G401.6 (cell line): ENCODE results near the gene QTRT2.
A peak's percentile ranks its signal among the peaks of the same experiment; 100 is the strongest.

Experiments used
- FAIRE-seq: peaks from 2 replicates; lab custom pipeline; 2012; peaks lifted over from hg19 to GRCh38; lab: Jason Lieb, UNC

QTRT2 gene

GRCh38 chr3:114056130-114057010, at the start of gene QTRT2, which contains the start of gene CCDC191:
Gene QTRT2, plus strand, starts transcription at chr3:114056737. Its CDS starts 8,521 bp downstream, at chr3:114065258.
Gene CCDC191, minus strand, starts transcription at chr3:114056526. Its CDS starts 60 bp downstream, at chr3:114056466.
- peak; percentile 98 for FAIRE-seq

DNA sequence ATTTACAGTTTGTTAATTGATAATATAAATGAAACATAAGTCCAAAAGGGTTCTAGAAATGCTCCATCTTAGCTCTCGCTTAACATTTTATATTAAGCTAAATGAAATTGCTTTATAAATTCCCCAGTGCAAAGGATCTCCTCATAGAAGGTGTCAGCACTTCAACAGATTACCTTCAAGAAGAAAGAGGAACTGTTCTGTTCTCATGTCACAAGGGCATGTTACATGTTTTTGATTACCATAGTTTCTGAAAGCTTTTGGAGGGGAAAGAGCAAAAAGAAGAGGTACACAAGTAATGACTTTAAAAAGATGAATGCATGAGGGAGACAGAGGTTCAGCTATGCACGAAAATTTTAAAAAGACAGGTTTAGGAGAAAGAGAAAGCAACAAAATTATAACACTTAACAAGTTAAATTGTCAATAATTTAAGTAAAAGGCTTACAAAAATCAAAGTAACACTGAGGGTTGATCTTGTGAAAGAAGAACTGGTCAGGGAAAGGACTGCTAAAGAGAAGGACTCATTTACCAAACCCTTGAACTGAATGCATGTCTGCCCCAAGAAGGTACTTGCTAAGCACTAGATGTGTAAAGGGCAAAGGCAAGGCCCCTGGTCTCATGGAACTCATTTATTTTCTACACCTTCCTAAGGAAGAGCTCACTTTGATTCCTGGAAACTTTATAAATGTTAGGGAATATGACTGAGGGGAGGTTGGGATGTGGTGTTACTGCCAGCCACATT, 45.3 kb upstream of the QTRT2 start:
- no peak for FAIRE-seq

DNA sequence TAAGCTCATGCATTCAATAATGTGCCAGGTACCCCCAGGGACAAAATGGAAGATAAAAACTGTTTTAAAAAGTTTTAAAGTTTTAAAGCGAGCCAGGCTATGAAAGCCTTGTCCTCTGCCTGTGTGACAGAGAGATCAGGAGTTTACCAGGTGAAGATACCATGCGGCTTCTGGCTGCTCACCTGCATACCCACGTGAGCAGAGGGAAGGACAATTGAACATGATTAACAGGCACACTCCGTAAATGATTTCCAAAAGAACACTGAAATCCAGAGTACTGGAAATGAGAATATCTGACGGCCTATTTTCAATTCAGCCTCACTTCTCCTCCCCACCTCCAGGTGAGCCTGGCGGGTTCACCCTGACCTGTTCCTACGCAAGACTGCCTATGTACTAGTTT, 42.3 kb upstream of the QTRT2 start:
- FAIRE-seq: no peak

- no peak for FAIRE-seq
Observed at GRCh38 chr3:114019486-114019885, 37.1 kb upstream of the QTRT2 start.

DNA sequence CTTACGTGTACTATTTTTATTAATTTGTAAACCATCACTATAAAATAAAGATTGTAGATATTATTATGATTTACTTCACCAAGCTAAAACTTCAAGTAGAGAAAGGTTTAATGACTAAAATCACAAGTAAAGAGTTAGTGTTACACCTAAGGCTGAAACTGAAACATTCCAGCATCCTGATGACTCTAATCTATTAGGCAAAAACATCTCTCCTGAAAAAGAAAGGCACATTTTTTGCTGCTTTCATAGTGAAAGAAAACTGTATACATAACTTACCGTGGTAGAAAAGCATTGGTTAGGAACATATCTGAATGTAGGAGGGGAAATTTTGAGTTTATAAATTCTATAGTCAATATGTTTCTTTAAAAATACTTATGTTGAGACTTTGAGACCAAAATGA, 35.6 kb upstream of the QTRT2 start:
- no peak for FAIRE-seq

GRCh38 chr3:114022145-114022802, 34.3 kb upstream of the QTRT2 start:
- no peak for FAIRE-seq

DNA sequence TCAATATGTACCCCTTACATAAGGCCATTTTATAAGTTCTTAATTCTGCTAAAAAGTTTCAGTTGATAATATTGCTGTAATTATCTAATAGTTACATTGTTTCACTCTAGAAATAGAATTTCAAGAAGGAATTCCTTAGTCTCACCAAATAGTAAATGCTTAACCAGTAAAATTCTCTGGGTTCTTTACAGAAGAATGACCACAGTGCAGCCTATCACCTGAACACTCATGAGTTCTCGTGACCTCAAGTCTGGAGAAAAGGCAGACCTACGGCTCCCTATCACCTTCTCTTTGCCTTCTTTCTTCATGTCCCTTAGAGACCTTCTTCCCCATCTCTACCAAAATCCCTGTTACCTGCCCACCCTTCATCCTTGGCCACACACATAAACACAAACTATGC, 31.1 kb upstream of the QTRT2 start:
- FAIRE-seq: no peak

DNA sequence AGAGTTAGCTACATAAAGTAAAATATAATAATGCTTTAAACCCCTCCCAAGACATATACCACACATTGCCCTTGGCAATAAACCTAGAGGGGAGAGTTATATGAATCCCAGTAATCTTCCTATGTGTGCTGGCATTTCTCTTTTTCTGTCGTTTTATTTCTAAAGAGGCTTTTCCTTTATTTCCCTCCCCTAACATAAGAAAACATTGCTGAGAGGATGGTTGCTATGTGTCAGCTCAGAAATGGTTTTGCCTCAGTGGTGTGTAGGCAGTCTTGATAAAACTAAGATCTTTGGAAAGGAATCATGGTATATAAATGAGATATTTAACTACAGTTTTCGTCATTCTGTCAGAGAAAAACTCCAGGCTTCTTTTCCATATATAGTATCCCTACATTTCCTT, 30.2 kb upstream of the QTRT2 start:
- no peak for FAIRE-seq

DNA sequence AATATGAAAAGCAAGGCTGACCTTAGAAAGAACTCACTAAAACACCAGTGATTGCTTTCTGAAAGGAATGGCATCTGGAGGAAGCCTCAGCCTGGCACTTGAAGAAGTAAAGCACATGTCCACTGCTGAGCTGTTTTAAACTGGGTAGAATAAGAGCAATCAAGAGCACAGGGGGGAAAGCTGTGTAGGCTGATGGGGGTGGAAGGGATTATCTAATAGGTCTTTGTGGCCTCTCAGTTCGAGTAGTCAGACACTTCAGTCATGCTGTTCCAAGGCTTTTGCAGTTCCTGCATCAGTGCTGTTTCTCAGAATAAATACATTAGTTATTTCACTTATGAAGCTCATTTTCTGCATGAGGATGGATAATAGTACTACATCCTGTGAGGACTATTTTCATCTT, 22.8 kb upstream of the QTRT2 start:
- no peak for FAIRE-seq

DNA sequence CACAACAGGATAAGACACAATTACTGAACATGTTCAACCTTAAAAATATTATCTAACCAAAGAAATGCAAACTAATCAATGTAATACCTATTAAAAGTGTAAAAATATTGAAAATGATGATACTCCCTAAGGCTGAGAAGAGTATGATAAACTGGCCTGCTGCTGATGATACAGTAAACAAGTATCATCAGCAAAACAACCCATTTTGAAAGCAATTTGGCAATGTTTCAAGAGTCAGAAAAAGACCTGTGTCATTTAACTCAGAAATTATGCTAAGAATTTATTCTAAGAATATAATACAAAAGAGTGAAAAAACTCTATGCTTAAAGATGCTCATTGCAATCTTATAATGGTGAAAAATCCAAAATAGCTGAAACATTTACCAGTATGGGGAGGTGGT, 22.3 kb upstream of the QTRT2 start:
- no peak for FAIRE-seq

DNA sequence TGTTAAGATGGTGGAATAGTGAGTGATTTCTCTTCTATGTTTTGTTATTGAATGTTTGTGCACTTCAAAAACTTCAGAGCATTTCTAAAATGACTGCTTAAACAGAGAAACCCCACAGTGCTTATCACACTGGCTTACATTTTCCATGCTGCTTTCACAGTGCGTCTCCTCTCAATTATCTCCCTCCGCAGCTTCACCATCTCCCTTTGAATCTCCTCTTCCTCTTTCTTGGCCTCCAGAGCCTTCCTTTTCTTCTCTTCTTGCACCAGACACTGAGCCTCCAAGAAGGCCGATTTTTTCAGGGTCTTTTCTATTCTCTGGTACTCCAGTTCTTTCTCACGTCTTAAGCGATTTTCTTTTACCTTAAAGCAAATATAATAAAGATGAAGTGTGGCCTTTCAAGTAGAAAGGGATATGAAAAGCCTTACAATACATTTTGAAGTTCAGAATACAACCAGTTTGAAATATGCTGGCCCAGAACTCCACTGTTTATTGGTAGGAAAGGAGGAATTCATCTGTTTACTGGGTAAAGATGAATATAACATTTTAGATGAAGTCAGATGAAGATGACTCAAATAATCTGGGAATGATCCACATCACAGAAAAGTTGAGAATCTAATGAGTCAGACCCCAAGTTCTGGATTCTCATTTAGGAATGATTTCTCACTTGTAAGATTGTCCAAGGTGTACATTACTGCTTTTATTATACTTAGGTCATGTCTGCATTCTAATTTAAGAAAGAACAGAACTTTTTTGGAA, 21.6 kb upstream of the QTRT2 start:
- FAIRE-seq: no peak

DNA sequence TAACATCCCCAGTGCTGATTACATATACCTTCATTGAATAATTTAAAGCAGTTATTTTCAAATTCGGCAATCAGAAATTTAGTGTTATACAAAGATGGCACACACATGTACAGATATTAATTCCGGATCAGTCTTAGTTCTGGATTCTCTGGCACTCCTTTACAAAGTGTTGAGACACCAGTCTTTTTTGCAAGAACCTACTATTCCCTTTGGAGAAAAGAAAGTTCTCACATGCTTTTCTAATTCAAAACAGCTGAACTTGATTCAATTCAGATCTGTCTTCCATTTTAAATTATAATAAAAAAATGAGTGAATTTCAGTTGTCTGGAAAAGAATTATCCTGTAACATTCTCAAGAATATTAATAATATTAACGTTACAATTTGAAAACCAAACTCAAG, 20.6 kb upstream of the QTRT2 start:
- no peak for FAIRE-seq

DNA sequence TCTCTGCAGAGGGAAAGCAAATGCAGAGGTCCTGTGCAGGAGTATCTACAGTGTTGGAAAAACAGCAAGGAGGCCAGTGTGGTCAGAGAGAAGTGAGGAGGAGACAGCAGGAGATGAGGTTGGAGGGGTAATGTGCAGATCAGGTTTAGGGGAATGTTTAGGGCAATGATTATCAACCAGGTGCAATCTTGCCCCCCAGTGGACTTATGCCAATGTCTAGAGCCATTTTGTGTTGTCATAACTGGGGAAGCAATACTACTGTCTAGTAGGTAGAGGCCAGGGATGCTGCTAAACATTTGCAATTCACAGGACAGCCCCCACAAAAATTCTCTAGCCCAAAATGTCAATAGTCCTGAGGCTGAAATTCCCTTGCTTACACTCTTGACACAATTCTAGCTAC, 13.3 kb upstream of the QTRT2 start:
- FAIRE-seq: no peak

- no peak for FAIRE-seq
Observed at GRCh38 chr3:114052216-114052615, 4.3 kb upstream of the QTRT2 start.

- no peak for FAIRE-seq
Observed at GRCh38 chr3:114057011-114057347, 442 bp downstream of the QTRT2 start.

- no peak for FAIRE-seq
Observed at GRCh38 chr3:114058646-114059045, 2.1 kb downstream of the QTRT2 start.

DNA sequence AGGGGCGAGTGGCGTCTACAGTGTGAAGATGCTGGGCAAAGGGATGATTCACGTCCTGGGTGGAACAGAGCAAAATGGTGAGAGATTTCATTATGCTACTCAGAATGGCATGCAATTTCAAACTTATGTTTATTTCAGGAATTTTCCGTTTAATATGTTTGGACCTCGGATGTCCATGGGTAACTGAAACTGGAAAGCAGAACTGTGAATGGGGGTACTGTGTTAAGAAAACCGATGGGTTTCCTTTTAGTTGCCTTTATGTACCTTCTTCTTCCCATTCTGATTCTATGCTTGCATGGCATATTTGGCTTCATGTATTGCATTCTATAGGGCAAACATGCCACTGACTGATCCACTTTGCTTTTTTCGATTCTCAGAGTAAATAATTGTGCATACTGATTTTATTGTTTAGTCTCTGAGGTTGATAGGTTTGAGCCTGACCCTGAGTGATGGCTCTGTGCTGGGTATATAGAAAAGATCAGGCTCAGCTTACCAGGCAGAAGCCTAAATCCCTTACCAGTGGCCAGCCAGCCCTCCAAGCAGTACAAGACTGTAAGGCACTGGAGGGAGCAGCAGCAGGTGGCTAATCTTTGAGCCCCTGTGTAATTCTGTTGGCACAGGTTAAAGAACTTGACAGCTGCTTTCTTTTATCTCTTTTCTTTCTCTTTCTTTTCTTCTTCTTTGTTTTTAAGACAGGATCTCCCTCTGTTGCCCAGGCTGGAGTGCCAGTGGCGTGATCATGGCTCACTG, 4.5 kb downstream of the QTRT2 start:
- FAIRE-seq: no peak

DNA sequence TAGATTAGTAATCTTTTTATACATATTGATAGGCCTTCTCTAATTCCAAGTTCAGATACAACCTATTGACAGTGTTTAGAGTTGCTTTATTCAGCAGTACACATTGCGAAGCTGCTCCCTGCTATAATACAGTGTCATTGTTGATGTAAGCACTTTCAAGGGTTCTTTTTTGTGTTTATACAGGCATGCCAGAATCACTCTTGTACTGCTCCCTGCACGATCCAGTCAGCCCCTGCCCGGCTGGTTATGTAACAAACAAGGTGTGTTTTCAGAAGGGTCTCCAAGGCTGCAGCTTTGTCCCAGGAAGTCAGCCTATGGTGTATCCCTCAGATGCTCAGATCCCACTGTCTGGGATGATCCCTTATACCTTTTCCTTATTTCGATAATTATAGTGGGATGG, 11.3 kb downstream of the QTRT2 start:
- FAIRE-seq: no peak

DNA sequence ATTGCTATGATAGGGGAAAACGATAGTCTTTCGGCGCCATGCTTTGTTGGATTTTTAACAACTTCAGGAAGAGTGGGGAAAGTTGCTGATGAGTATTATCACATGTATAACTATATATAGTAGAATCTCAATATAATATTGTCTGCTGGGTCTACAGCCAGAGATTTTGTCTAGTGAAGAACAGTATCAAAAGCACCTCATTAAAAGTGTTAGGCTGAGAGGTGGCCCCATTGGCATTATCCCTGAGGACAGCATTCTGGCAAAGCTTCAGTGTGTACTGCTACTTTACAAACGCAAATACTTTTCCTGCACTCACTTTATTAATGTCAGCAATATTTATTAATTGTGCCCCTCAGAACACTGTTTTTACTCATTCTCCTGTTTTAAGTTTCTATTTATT, 11.8 kb downstream of the QTRT2 start:
- FAIRE-seq: no peak

GRCh38 chr3:114071786-114072185, 15.2 kb downstream of the QTRT2 start:
- FAIRE-seq: no peak

- no peak for FAIRE-seq
Observed at GRCh38 chr3:114076711-114077110, 20.2 kb downstream of the QTRT2 start.

DNA sequence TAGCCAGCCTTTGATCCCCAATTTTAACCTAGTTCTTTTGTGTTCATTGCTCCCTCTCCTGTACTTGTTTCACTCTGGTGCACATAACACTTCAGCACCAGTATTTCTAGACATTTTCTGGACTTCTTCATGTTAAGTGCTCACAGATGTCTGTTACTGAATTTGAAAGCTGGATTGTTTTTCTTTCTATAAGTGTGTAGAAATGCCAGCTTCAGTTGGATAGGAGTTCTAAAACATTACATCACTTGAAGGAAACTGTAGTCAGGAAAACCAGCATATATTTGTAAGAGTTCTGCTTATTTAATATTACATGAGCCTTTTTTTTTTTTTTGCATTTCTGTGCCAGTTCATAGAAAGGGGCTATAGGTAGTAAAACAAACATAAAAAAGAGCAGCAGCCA, 21.6 kb downstream of the QTRT2 start:
- no peak for FAIRE-seq
